Neutrophil (primary cell): ENCODE data around the gene RABGAP1L.

Experiments used
- H3K27ac ChIP-seq: fragments of 200-600 bp; sonication (generic); 2 replicates; pipeline ENCODE4 v1.5.1; 2016; ENCODE audit warnings: mild to moderate bottlenecking, moderate library complexity
- H3K27me3 ChIP-seq: fragments of 200-600 bp; sonication (generic); 2 replicates; pipeline ENCODE4 v1.6.0; 2016; ENCODE audit warnings: mild to moderate bottlenecking
- H3K36me3 ChIP-seq: fragments of 200-600 bp; sonication (generic); 2 replicates; pipeline ENCODE4 v1.5.1; 2017
- H3K4me1 ChIP-seq, 2 experiments: fragments of 200-600 bp in 1 of 2; sonication (generic) in 1 of 2; 1 replicate in 1 of 2; 2 replicates in 1 of 2; pipeline versions ENCODE4 v1.5.1 to v1.6.1; 2013 to 2016; ENCODE audit warnings: low read depth in 1 of 2, low read length in 1 of 2, mild to moderate bottlenecking in 1 of 2, moderate library complexity in 1 of 2; ENCODE audit not compliant: control insufficient read depth in 1 of 2, insufficient read depth in 1 of 2
- H3K4me3 ChIP-seq, 2 experiments: fragments of 200-600 bp in 1 of 2; sonication (generic) in 1 of 2; 1 replicate in 1 of 2; 2 replicates in 1 of 2; pipeline ENCODE4 v1.5.1; 2013 to 2016; ENCODE audit warnings: low read depth in 1 of 2, low read length in 1 of 2, mild to moderate bottlenecking in 1 of 2, moderate library complexity in 1 of 2
- H3K9me3 ChIP-seq: fragments of 200-600 bp; sonication (generic); 2 replicates; pipeline ENCODE4 v1.5.1; 2016
- TF ChIP-seq, protein P1 (sequence below): fragments of 200-600 bp; sonication (generic); IDR thresholded peaks from 2 replicates; pipeline ENCODE4 v1.5.1; 2016; ENCODE audit warnings: antibody characterized with exemption

RABGAP1L gene

DNA sequence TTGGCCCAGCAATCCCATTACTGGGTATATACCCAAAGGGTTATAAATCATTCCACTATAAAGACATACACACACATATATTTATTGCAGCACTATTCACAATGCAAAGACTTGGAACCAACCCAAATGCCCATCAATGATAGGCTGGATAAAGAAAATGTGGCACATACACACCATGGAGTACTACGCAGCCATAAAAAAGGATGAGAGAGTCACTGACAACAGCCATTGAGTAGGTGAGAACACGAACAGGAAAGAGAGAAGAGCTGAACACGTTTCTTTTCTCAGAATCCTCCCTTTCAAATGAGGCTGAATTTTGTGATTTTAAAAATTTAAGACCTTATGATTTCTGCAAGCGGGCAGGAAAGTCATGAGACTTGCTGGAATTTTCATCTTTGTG, 10.1 kb upstream of the RABGAP1L start:
- Histone ChIP-seq H3K4me1 (no peaks in the 10 kb centered on the region), H3K4me3 (no peak overlapping the region), H3K36me3 (no peaks in the 10 kb centered on the region), H3K9me3 (no peaks in the 10 kb centered on the region), H3K27me3 (no peaks in the 10 kb centered on the region), H3K27ac (no peak overlapping the region)
- TF ChIP-seq, protein P1, sequence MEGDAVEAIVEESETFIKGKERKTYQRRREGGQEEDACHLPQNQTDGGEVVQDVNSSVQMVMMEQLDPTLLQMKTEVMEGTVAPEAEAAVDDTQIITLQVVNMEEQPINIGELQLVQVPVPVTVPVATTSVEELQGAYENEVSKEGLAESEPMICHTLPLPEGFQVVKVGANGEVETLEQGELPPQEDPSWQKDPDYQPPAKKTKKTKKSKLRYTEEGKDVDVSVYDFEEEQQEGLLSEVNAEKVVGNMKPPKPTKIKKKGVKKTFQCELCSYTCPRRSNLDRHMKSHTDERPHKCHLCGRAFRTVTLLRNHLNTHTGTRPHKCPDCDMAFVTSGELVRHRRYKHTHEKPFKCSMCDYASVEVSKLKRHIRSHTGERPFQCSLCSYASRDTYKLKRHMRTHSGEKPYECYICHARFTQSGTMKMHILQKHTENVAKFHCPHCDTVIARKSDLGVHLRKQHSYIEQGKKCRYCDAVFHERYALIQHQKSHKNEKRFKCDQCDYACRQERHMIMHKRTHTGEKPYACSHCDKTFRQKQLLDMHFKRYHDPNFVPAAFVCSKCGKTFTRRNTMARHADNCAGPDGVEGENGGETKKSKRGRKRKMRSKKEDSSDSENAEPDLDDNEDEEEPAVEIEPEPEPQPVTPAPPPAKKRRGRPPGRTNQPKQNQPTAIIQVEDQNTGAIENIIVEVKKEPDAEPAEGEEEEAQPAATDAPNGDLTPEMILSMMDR, result no peak

DNA sequence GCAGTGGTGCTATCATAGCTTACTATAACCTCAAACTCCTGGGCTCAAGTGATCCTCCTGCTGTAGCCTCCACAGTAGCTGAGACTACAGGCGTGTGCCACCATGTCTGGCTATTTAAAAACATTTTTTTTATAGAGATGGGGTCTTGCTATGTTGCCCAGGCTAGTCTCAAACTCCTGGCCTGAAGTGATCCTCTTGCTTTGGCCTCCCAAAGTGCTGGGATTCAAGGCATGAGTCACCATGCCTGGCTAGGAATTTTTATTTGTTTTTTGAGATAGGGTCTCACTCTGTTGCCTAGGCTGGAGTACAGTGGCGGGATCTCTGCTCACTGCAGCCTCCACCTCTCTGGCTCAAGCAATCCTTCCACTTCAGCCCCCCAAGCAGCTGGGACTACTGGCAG, 8.8 kb upstream of the RABGAP1L start:
- no peak overlapping the region for H3K27ac ChIP-seq
- no peaks in the 10 kb centered on the region for H3K9me3 ChIP-seq
- H3K36me3 ChIP-seq, result no peaks in the 10 kb centered on the region
- H3K4me1 ChIP-seq, result no peaks in the 10 kb centered on the region
- no peaks in the 10 kb centered on the region for H3K27me3 ChIP-seq
- H3K4me3 ChIP-seq, result no peak overlapping the region
- TF ChIP-seq, protein P1, result no peak

DNA sequence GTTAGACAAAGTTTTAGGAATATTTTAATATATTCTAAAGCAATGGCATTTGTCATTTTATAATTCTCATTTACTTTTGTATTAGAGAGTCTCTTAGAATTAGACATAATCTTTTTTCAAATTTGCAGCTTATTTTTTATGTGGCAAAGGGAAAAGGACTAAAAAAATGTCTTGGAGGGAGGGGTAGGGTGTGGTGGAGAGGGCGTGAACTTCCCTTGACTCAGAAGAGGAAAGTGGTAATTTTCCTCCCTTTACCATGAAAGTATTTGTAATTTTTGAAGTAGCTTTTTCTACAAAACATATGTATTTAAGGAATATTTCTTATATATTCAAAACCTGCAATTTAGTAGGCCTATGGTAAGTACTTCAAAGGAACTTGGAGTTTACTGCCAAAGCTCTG, 6.9 kb upstream of the RABGAP1L start:
- Histone ChIP-seq H3K36me3 (no peaks in the 10 kb centered on the region), H3K27me3 (no peaks in the 10 kb centered on the region), H3K9me3 (no peaks in the 10 kb centered on the region), H3K4me1 (no peaks in the 10 kb centered on the region), H3K27ac (no peak overlapping the region), H3K4me3 (no peak overlapping the region)
- TF ChIP-seq, protein P1, result no peak

DNA sequence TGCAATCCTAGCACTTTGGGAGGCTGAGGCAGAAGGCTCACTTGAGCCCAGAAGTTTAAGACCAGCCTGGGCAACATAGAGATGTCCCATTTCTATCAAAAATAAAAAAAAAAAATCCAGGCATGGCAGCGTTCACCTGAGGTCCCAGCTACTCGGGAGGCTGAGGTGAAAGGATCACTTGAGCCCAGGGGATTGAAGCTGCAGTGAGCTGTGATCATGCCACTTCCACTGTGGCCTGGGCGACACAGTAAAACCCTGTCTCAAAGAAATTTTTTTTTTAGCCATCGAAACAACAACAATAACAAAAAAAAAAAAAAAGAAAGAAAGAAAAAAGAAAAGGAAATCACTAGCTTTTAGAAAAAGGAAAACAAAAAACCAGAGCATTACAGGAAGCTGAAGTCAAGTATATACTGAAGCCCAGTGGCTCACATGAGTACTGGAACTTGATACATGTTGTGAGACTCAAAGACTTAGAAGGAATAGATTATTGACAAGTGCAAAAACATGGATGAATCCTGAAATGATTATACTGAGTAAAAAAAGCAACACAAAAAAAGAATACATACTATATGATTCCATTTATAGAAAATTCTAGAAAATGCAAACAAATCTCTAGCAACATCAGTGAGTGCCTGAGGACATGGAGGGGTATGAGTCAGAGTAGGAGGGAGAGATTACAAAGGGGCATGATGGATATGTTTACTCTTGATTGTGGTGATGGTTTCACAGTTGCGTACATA, 6.1 kb upstream of the RABGAP1L start:
- Histone ChIP-seq H3K27me3 (no peaks in the 10 kb centered on the region), H3K36me3 (no peaks in the 10 kb centered on the region), H3K27ac (no peak overlapping the region), H3K9me3 (no peaks in the 10 kb centered on the region), H3K4me1 (peaks cover 0 to under 1% of the 10 kb centered on the region in 2 experiments), H3K4me3 (no peak overlapping the region)
- TF ChIP-seq, protein P1, result no peak

DNA sequence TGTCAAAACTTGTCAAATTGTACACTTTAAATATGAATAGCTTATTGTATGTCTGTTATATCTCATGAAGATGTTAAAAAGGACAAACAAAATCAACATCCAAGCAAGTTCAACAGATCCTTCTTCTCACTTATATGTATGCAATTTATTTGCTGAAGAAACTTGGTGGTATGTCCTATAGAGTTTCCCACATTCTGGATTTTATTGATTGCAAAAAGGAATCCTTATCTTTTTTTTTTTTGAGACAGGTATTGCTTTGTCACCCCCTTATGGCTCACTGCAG, 5.6 kb upstream of the RABGAP1L start:
- Histone ChIP-seq H3K9me3 (no peaks in the 10 kb centered on the region), H3K36me3 (no peaks in the 10 kb centered on the region), H3K4me1 (peaks cover 5% of the 10 kb centered on the region in 2 experiments), H3K27me3 (no peaks in the 10 kb centered on the region), H3K4me3 (no peak overlapping the region), H3K27ac (no peak overlapping the region)
- TF ChIP-seq, protein P1, result no peak

DNA sequence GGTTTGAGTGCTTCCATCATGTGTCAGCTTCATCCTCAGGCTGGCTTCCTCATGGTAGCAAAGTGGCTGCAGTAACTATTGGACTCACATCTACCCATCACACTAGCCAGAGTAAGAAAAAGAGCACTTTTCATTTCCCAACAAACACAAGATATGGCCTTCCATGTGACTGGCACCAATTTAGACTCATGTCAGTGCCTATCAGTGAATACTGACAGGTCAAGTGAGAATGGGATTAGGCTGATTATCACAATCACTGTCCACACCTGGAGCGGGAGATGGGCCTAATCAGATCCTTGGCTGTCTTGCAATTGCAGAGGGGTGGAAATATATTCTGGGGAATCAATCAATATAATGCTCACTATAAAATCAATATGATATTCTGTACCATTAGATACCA, 2.9 kb upstream of the RABGAP1L start:
- Histone ChIP-seq H3K36me3 (no peaks in the 10 kb centered on the region), H3K4me3 (no peak overlapping the region), H3K4me1 (peaks cover 16 to 19% of the 10 kb centered on the region in 2 experiments), H3K9me3 (no peaks in the 10 kb centered on the region), H3K27ac (no peak overlapping the region), H3K27me3 (no peaks in the 10 kb centered on the region)
- TF ChIP-seq, protein P1, result no peak
